GM12878 (cell line): ENCODE measurements around the gene PFKFB3. TPM values are rescaled to one million over a fixed set of nuclear protein-coding genes. Genes with fewer than 3 reads are reported as not detected.

Experiments used
- ATAC-seq: fragments of 200-7000 bp; cut with Tn5 transposase; 3 replicates; pipeline ENCODE4 v1.9.1; 2020; ENCODE audit warnings: mild to moderate bottlenecking, moderate library complexity
- BruUV-seq: library from RNA; stranded (reverse); fragments of 400-500 nt; replicated peaks from 2 replicates; lab custom pipeline; 2021; lab: Mats Ljungman, UMichigan
- CTCF ChIA-PET: fragments of 300-600 bp; sonication (Branson Sonifier 250); formaldehyde crosslinking; extraction: SDS; loops from one replicate; lab custom pipeline; 2021; ENCODE audit warnings: inconsistent platforms; lab: Yijun Ruan, JAX
- POLR2A ChIA-PET: fragments of 350-600 bp; formaldehyde crosslinking; extraction: SDS; loops from one replicate; lab custom pipeline; 2021; ENCODE audit warnings: inconsistent platforms; lab: Charles Lee
- RAD21 ChIA-PET: fragments of 300-600 bp; sonication (Branson Sonifier 250); formaldehyde crosslinking; loops from one replicate; lab custom pipeline; 2023; ENCODE audit warnings: antibody characterized with exemption; ENCODE audit not compliant: unreplicated experiment; lab: Charles Lee
- SMC1A ChIA-PET: fragments of 300-600 bp; sonication (Branson Sonifier 250); formaldehyde crosslinking; loops from one replicate; lab custom pipeline; 2023; ENCODE audit not compliant: unreplicated experiment, uncharacterized antibody; lab: Charles Lee
- DNase-seq: peaks from one replicate; pipeline ENCODE4 v3.0.0-alpha.2; 2011; ENCODE audit warnings: low read depth, low spot score
- FAIRE-seq: peaks from 3 replicates; lab custom pipeline; 2011; peaks lifted over from hg19 to GRCh38; lab: Jason Lieb, UNC
- H2AFZ ChIP-seq: 2 replicates; pipeline ENCODE4 v1.6.0; 2011; ENCODE audit warnings: low read depth, low read length, control low read depth; ENCODE audit not compliant: control insufficient read depth
- H3K27ac ChIP-seq: 2 replicates; pipeline ENCODE4 v1.5.1; 2011; ENCODE audit warnings: control low read depth; ENCODE audit not compliant: control insufficient read depth, insufficient read depth
- H3K27me3 ChIP-seq, 2 experiments: replicated peaks in 1 of 2; 2 replicates each; pipeline versions ENCODE4 v1.6.0 to v1.6.1; 2011; ENCODE audit warnings: low read length in 1 of 2; ENCODE audit not compliant: control insufficient read depth in 2 of 2, insufficient read depth in 2 of 2
- H3K36me3 ChIP-seq, 2 experiments: 2 replicates each; pipeline ENCODE4 v1.5.1; 2011; ENCODE audit warnings: low read length in 1 of 2; ENCODE audit not compliant: control insufficient read depth in 2 of 2, insufficient read depth in 2 of 2
- H3K4me1 ChIP-seq: 2 replicates; pipeline ENCODE4 v1.6.1; 2011; ENCODE audit warnings: mild to moderate bottlenecking, low read length, moderate library complexity, mixed read lengths; ENCODE audit not compliant: control insufficient read depth, insufficient read depth
- H3K4me2 ChIP-seq: 2 replicates; pipeline ENCODE4 v1.6.0; 2011; ENCODE audit warnings: control low read depth; ENCODE audit not compliant: control insufficient read depth, insufficient read depth
- H3K4me3 ChIP-seq: fragments of 200-600 bp; sonication (generic); 2 replicates; pipeline ENCODE4 v1.5.1; 2016
- H3K79me2 ChIP-seq: 2 replicates; pipeline ENCODE4 v1.6.0; 2011; ENCODE audit warnings: low read length; ENCODE audit not compliant: control insufficient read depth, insufficient read depth
- H3K9ac ChIP-seq: 2 replicates; pipeline ENCODE4 v1.8.0; 2011; ENCODE audit warnings: low read length, control low read depth, mixed read lengths; ENCODE audit not compliant: control insufficient read depth, insufficient read depth
- H3K9me3 ChIP-seq: replicated peaks from 3 replicates; pipeline ENCODE4 v1.5.1; 2011; ENCODE audit warnings: mild to moderate bottlenecking, low read length; ENCODE audit not compliant: control insufficient read depth, insufficient read depth
- H4K20me1 ChIP-seq: 2 replicates; pipeline ENCODE4 v1.6.0; 2011; ENCODE audit not compliant: control insufficient read depth, insufficient read depth
- BHLHE40 ChIP-seq, 2 experiments: fragments of 450-650 bp in 1 of 2; IDR thresholded peaks; 2 replicates each; pipeline ENCODE4 v1.6.1; 2011 to 2017; ENCODE audit warnings: low read depth in 2 of 2, borderline replicate concordance in 1 of 2, improper control_type of control experiment in 1 of 2, low read length in 1 of 2, mild to moderate bottlenecking in 1 of 2
- BMI1 ChIP-seq: fragments of 450-650 bp; IDR thresholded peaks from 2 replicates; pipeline ENCODE4 v1.6.1; 2016; ENCODE audit warnings: mild to moderate bottlenecking, moderate library complexity, borderline replicate concordance
- CBFB ChIP-seq: IDR thresholded peaks from 2 replicates; pipeline ENCODE4 v1.6.1; 2016; ENCODE audit warnings: antibody characterized with exemption, low read depth
- IKZF2 ChIP-seq, 2 experiments: fragments of 450-650 bp; IDR thresholded peaks; 2 replicates each; pipeline ENCODE4 v1.6.1; 2017; ENCODE audit warnings: mild to moderate bottlenecking in 2 of 2, moderate library complexity in 2 of 2
- NFXL1 ChIP-seq: fragments of 450-650 bp; IDR thresholded peaks from 2 replicates; pipeline ENCODE4 v1.6.1; 2017; ENCODE audit warnings: antibody characterized with exemption, mild to moderate bottlenecking, borderline replicate concordance
- PAX5 ChIP-seq: IDR thresholded peaks from 2 replicates; pipeline ENCODE4 v1.6.1; 2011; ENCODE audit warnings: low read depth, low read length, borderline replicate concordance
- PML ChIP-seq: IDR thresholded peaks from 2 replicates; pipeline ENCODE4 v1.6.1; 2012; ENCODE audit warnings: low read length, inconsistent platforms
- POLR2AphosphoS2 ChIP-seq: IDR thresholded peaks from 2 replicates; pipeline ENCODE4 v1.6.1; 2011; ENCODE audit warnings: low read depth, mild to moderate bottlenecking, low read length, improper control_type of control experiment, moderate library complexity
- POLR2AphosphoS5 ChIP-seq: IDR thresholded peaks from 2 replicates; pipeline ENCODE4 v1.6.1; 2011; ENCODE audit warnings: mild to moderate bottlenecking, low read length, inconsistent platforms
- SUZ12 ChIP-seq: fragments of 200-600 bp; sonication (generic); IDR thresholded peaks from one replicate; pipeline ENCODE4 v1.6.1; 2018; ENCODE audit warnings: antibody characterized with exemption, mild to moderate bottlenecking; ENCODE audit not compliant: unreplicated experiment
- TCF7 ChIP-seq: IDR thresholded peaks from 2 replicates; pipeline ENCODE4 v1.6.1; 2014; ENCODE audit warnings: antibody characterized with exemption, borderline replicate concordance
- ZZZ3 ChIP-seq: IDR thresholded peaks from 2 replicates; pipeline ENCODE4 v1.6.1; 2011; ENCODE audit warnings: low read depth; ENCODE audit not compliant: control insufficient read depth, insufficient read length
- WGBS: methylation state at CpG from one replicate; pipeline ENCODE4 v1.1.6; 2016; ENCODE audit warnings: low lambda C conversion rate; ENCODE audit not compliant: insufficient replicate concordance, insufficient coverage; ENCODE audit errors: missing lambda C conversion rate; 5-methylcytosine and 5-hydroxymethylcytosine counted together
- in situ Hi-C: fragments of 300-500 bp; cut with MboI; formaldehyde crosslinking; loops from 9 replicates; pipeline ENCODE4 v1.14.3; 2018; ENCODE audit warnings: mixed read lengths
- intact Hi-C: fragments of 100-400 bp; cut with micrococcal nuclease; formaldehyde crosslinking; loops from one replicate; pipeline ENCODE4 v1.14.2; 2022; ENCODE audit not compliant: unreplicated experiment
- polyA plus RNA-seq, 11 experiments: library from polyadenylated mRNA; depleted of rRNA in 4 of 11; unstranded in 6 of 11; stranded (reverse) in 5 of 11; fragments of >200 nt; fragmentation: Nextera tagmentation in 4 of 11; fragmentation: Illumina TruSeq in 1 of 11; extraction: Ambion mirVana in 4 of 11; extraction: Trizol in 1 of 11; gene quantifications; 1 replicate in 1 of 11; 2 replicates in 10 of 11; pipeline versions ENCODE4 v1.2.1 to v1.2.3, GENCODE V29; 2011 to 2016; ENCODE audit warnings: inconsistent platforms in 2 of 11, missing spikeins in 2 of 11, low read depth in 1 of 11
- total RNA-seq, 4 experiments: library from RNA; depleted of rRNA in 3 of 4; stranded (reverse); fragments of >200 nt in 3 of 4; fragmentation: Illumina TruSeq in 1 of 4; extraction: Trizol in 1 of 4; gene quantifications; 2 replicates each; pipeline versions ENCODE4 v1.2.1 to v1.2.3, GENCODE V29; 2013 to 2021
- TF ChIP-seq, protein P1 (sequence below): IDR thresholded peaks from 2 replicates; pipeline ENCODE4 v1.6.1; 2011; ENCODE audit warnings: low read depth, low read length, improper control_type of control experiment, borderline replicate concordance
- TF ChIP-seq, protein P2 (sequence below): fragments of 450-650 bp; formaldehyde crosslinking; IDR thresholded peaks from 2 replicates; pipeline ENCODE4 v1.5.0; 2022; ENCODE audit warnings: mild to moderate bottlenecking, missing genetic modification characterization
- TF ChIP-seq, protein P3 (sequence below): IDR thresholded peaks from 2 replicates; pipeline ENCODE4 v1.6.1; 2011; ENCODE audit warnings: low read depth, mild to moderate bottlenecking, low read length, moderate library complexity, borderline replicate concordance; ENCODE audit errors: extremely low read depth

PFKFB3 gene
- total and polyA plus RNA-seq, 10 of the 15 experiments (the other 5 are each of a cell fraction or from before 2014, with no cell fraction given) = 1.6 to 46.7 (median 13.7) TPM

DNA sequence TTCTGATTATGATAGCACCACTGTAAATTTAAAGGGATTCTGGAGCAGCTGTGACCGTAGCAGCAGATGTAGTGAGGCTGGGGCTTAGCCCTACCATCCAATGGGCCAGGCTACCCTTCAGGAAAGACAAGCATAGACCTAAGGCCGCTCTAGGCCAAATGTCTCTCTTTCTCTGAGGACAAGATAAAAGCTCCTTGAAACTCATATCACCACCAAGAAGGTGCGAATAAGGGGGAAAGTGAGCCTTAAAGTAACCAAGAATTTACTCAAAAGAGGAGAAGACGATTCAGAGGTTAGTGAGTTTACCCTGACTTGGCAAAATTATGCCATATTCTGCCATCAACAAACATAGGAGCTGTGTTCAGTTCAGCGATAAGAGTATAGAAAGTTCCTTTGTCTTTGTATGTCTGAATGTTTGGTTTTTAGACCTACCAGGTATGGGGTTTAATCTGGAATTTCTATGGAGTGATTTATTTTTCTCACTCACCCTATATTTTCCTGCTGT lies 79.8 kb downstream of the PFKFB3 start:
- ATAC-seq (no peak), FAIRE-seq (no peak), DNase-seq (no peak)
- WGBS = 33% methylated on average over 5 of the region's 5 CpGs
- intact Hi-C loops (no loop called here), in situ Hi-C loops (no loop called here)
- H3K36me3 ChIP-seq = no peaks in the 10 kb centered on the region
- CTCF ChIA-PET = interaction anchor here (0.8 to 1.3 kb wide), 3 partner anchors 29 to 119 kb away, joined by 3 to 5 read pairs (median 4); no protein-coding TSS in a partner anchor
- no peak overlapping the region for H3K27ac ChIP-seq
- H3K9me3 ChIP-seq = no peaks in the 10 kb centered on the region; the same call in 2 of the 3 replicates
- H3K4me3 ChIP-seq = no peak overlapping the region
- BruUV-seq = no TSS peak
- no peaks in the 10 kb centered on the region for H3K4me1 ChIP-seq
- RAD21 ChIA-PET = interaction anchor here (1.1 to 2.1 kb wide), 2 partner anchors 8 to 13 kb away, joined by 3 to 5 read pairs; no protein-coding TSS in a partner anchor
- H3K27me3 ChIP-seq = peaks cover 0 to 4% of the 10 kb centered on the region in 2 experiments; a peak in 1 of 4 replicates
- H3K4me2 ChIP-seq = no peak overlapping the region
- no peak overlapping the region for H3K9ac ChIP-seq
- no peak overlapping the region for H2AFZ ChIP-seq
- no peaks in the 10 kb centered on the region for H3K79me2 ChIP-seq
- no peaks in the 10 kb centered on the region for H4K20me1 ChIP-seq
- TF ChIP-seq, protein P1, sequence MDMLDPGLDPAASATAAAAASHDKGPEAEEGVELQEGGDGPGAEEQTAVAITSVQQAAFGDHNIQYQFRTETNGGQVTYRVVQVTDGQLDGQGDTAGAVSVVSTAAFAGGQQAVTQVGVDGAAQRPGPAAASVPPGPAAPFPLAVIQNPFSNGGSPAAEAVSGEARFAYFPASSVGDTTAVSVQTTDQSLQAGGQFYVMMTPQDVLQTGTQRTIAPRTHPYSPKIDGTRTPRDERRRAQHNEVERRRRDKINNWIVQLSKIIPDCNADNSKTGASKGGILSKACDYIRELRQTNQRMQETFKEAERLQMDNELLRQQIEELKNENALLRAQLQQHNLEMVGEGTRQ = no peak
- TF ChIP-seq, protein P2, sequence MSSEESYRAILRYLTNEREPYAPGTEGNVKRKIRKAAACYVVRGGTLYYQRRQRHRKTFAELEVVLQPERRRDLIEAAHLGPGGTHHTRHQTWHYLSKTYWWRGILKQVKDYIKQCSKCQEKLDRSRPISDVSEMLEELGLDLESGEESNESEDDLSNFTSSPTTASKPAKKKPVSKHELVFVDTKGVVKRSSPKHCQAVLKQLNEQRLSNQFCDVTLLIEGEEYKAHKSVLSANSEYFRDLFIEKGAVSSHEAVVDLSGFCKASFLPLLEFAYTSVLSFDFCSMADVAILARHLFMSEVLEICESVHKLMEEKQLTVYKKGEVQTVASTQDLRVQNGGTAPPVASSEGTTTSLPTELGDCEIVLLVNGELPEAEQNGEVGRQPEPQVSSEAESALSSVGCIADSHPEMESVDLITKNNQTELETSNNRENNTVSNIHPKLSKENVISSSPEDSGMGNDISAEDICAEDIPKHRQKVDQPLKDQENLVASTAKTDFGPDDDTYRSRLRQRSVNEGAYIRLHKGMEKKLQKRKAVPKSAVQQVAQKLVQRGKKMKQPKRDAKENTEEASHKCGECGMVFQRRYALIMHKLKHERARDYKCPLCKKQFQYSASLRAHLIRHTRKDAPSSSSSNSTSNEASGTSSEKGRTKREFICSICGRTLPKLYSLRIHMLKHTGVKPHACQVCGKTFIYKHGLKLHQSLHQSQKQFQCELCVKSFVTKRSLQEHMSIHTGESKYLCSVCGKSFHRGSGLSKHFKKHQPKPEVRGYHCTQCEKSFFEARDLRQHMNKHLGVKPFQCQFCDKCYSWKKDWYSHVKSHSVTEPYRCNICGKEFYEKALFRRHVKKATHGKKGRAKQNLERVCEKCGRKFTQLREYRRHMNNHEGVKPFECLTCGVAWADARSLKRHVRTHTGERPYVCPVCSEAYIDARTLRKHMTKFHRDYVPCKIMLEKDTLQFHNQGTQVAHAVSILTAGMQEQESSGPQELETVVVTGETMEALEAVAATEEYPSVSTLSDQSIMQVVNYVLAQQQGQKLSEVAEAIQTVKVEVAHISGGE = no peak
- TF ChIP-seq PML (no peak), PAX5 (no peak), POLR2AphosphoS5 (no peak), TCF7 (no peak), BMI1 (no peak), ZZZ3 (no peak), SUZ12 (no peak), CBFB (no peak), POLR2AphosphoS2 (no peak), NFXL1 (no peak), BHLHE40 (IDR thresholded peaks at IDR 0.05; ENCODE audit: borderline replicate concordance in 1 of 2, low read depth in 2 of 2, low read length in 1 of 2) (no peak), IKZF2 (IDR thresholded peaks at IDR 0.05) (no peak)
- TF ChIP-seq, protein P3, sequence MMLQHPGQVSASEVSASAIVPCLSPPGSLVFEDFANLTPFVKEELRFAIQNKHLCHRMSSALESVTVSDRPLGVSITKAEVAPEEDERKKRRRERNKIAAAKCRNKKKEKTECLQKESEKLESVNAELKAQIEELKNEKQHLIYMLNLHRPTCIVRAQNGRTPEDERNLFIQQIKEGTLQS = no peak
- SMC1A ChIA-PET = interaction anchor here (1.3 to 2.0 kb wide), 3 partner anchors 9 to 18 kb away, joined by 4 to 11 read pairs (median 5); no protein-coding TSS in a partner anchor
- POLR2A ChIA-PET = interaction anchor here (0.5 to 1.3 kb wide), 2 partner anchors 13 to 16 kb away, joined by 3 to 5 read pairs; no protein-coding TSS in a partner anchor
